A549 (cell line): Measurements from ENCODE around the gene SLC11A1.

Source experiments
- CTCF ChIP-seq: fragments of >200 bp; sonication (Bioruptor Twin); formaldehyde crosslinking; IDR thresholded peaks from 3 replicates; pipeline ENCODE4 v1.5.1; 2016
- KDM5A ChIP-seq: fragments of 200-600 bp; sonication (generic); IDR thresholded peaks from 2 replicates; pipeline ENCODE4 v1.6.1; 2016; ENCODE audit warnings: antibody characterized with exemption, mild to moderate bottlenecking
- MAZ ChIP-seq: fragments of 150-350 bp; IDR thresholded peaks from 2 replicates; pipeline ENCODE4 v1.6.1; 2014; ENCODE audit warnings: antibody characterized with exemption, low read depth, low read length, borderline replicate concordance
- POLR2A ChIP-seq: IDR thresholded peaks from 2 replicates; pipeline ENCODE4 v1.6.1; 2012; ENCODE audit warnings: mild to moderate bottlenecking, low read length
- RCOR1 ChIP-seq: fragments of 150-350 bp; IDR thresholded peaks from 2 replicates; pipeline ENCODE4 v1.6.1; 2014; ENCODE audit warnings: antibody characterized with exemption, low read length, low read depth

GRCh38 chr2:218404351-218405085, 22.4 kb downstream of the SLC11A1 start:
- TF ChIP-seq CTCF (no peak), POLR2A (no peak), KDM5A (no peak), MAZ (no peak), RCOR1 (no peak)
